GM21737 (cell line): ENCODE measurements around the gene CCL4.
"Not testable (repeated sequence)": the region's sequence is repeated elsewhere in the genome, so short reads cannot be mapped to it uniquely, and the experiment has no call there.

Source experiments
- ATAC-seq: cut with Tn5 transposase; IDR thresholded peaks from one replicate; pipeline ENCODE4 v1.9.1; 2021; ENCODE audit warnings: mild to moderate bottlenecking, moderate library complexity; ENCODE audit not compliant: unreplicated experiment

The CCL4 gene

DNA sequence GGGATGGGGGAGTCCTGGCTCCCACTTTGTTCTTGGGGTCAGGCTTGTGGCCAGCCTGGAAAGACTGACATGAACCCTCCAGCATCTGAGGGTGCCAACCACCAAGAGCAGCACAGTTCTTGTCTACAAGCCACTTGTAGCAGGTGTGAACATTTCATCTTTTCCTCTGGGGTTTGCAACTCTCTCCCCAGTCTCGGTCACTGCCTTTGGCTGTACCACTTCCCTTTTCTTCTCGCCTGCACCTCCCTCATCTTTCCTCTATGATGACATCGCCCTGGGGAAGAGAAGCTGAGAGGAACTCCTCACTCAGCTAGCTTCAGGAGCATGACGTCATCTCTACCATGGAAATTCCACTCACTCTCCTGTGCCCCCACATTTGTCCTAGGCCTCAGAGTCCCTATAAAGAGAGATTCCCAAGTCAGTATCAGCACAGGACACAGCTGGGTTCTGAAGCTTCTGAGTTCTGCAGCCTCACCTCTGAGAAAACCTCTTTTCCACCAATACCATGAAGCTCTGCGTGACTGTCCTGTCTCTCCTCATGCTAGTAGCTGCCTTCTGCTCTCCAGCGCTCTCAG is at the start of gene CCL4:
TSS of gene CCL4 (plus strand) at position 427 of the 575 bp plus-strand sequence. CDS start at position 506, 79 bp downstream.
- peak; percentile 80 for ATAC-seq

- ATAC-seq, result no peak
Observed at GRCh38 chr17:36055171-36055570, 48.5 kb upstream of the CCL4 start.

- ATAC-seq, result no peak
Observed at GRCh38 chr17:36055921-36056520, 47.6 kb upstream of the CCL4 start.

DNA sequence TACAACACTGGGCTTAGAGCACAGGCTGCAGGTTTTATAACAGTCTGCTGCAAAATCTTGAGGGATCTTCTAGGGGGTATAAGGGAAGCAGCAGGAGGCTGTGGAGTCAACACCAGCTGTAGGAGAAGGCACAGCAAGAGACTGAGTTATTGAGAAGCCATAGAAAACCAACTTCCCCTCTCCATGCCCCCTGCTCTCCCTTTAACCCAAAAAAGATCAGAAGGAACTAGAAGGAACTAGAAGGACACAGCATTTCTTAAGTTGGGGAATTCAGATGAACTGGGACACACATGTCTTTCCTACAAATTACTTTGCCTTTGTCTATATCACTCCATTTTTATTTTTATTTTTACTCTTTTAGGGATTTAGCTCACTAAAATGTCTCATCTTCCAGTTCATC is 45.7 kb upstream of the CCL4 start:
- ATAC-seq, result no peak

- ATAC-seq, result no peak
Observed at GRCh38 chr17:36059406-36059805, 44.2 kb upstream of the CCL4 start.

DNA sequence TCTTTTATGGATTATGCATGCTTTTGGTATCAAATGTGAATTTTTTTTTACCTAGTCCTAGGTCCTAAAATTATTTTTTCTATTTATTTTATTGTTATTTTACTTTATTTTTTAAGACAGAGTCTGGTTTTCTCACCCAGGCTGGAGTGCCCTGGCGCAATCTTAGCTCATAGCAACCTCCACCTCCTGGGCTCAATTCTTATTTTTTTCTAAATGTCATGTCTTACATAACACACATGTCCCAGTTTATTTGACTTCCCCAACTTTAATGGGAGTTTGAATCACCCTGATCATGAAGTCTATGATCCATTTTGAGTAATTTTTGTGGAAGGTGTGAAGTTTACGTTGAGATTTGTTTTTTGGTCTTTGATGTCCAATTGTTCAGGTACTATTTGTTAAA is 42.8 kb upstream of the CCL4 start:
- no peak for ATAC-seq

DNA sequence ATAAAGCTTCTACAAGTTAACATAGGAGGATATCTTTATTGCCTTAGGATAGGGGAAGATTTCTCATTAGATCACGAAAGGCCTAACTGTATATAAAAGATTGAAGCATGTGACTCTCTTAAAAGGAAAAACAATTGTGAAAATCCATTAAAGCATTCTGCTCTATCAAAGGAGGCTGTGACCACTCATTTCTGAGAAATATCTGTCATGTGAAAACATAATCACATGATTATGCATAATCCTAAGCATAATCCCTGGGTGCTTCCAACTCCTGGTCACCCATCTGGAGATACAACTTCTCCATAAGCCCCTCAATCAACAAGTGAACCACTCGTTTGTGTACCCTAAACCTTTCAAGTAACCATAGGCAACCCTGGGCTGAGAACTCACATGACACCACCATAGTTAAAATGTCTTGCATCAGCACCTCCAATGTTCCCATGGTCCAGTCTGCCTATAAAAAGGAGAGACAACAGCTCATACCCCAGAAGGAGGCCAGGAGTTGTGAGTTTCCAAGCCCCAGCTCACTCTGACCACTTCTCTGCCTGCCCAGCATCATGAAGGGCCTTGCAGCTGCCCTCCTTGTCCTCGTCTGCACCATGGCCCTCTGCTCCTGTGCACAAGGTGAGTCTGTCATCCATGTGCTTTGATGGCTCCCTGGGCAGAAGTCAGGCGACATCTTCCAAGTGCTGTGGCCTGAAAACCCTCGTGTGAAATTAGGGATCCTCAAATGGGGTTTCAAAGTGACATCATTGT is 39.7 kb upstream of the CCL4 start, which contains the start of gene CCL18:
TSS of gene CCL18 (plus strand) at position 487 of the 756 bp plus-strand sequence. CDS start at position 558, 71 bp downstream.
- ATAC-seq, result no peak

GRCh38 chr17:36066365-36066985 is 37.2 kb upstream of the CCL4 start:
- ATAC-seq, result no peak

DNA sequence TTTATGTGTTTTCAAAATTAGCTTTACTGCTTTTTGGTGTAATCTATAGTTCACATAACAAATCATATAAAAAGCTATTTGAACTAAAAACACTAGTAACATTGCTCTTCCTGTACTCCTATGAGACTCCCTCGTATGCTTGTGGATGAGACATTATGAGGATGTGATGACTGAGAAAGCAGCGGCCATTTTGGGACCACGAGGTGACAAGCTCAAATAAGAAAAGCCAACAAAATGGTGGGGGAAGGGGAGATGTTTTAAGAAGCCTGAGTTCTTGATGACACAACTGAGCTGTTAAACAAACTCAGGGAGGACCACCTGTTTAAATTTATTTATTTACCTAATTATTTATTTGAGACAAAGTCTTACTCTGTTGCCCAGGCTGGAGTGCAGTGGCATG is 35.1 kb upstream of the CCL4 start:
- ATAC-seq, result no peak

GRCh38 chr17:36069136-36069535 is 34.5 kb upstream of the CCL4 start:
- no peak for ATAC-seq

GRCh38 chr17:36070427-36070826 is 33.2 kb upstream of the CCL4 start:
- no peak for ATAC-seq

DNA sequence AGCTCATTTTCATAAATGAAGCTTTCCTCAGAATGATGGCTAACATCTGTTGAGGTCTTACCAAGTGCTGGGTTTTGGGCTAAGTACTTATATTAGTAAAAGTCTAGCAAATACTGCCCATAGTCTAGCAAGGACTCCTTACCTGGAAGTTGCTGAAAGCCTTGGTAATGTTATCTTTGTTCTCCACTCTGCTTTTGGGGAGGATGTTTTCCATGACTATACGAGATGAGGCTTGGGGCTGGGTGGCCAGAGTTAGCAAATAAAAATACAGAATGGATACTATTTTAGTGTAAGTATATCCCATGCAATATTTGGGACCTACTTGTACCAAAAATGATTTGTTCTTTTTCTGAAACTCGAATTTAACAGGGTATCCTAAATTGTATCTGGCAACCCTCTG is 31.9 kb upstream of the CCL4 start:
- ATAC-seq, result no peak

DNA sequence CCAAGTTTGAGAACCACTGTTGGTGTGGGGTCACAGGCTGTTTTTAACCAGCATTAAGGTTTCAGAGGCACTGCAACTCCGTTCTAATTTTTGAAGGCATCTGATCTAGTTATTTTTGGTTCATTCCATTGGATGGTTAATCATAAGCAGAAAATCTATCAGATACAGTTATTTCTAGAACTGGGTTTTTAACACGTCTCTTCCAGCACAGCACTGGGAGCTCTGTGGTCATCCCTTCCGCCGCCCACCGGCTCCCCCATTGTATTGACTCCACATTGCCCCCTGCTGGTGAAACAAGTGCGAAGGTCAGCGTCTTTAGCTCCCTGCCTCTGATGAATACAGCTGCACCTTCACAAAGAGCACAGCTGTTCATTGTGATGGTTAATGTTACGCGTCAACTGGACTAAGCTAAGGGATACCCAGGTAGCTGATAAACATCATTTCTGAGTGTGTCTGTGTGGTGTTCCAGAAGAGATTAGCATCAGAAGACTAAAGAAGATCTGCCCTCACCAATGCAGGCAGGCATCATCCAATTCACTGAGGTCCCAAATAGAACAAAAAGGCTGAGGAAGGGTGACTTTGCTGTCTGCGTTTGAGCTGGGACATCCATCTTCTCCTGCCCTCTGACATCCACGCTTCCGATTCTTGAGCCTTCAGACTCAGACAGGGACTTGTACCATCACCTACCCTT is 31.1 kb upstream of the CCL4 start:
- no peak for ATAC-seq

GRCh38 chr17:36074365-36074764 is 29.3 kb upstream of the CCL4 start:
- no peak for ATAC-seq

- peak; percentile 19 for ATAC-seq
Observed at GRCh38 chr17:36081681-36082471, 21.8 kb upstream of the CCL4 start.

- ATAC-seq, result peak; percentile 40
Observed at GRCh38 chr17:36082482-36083120, 21.0 kb upstream of the CCL4 start.

DNA sequence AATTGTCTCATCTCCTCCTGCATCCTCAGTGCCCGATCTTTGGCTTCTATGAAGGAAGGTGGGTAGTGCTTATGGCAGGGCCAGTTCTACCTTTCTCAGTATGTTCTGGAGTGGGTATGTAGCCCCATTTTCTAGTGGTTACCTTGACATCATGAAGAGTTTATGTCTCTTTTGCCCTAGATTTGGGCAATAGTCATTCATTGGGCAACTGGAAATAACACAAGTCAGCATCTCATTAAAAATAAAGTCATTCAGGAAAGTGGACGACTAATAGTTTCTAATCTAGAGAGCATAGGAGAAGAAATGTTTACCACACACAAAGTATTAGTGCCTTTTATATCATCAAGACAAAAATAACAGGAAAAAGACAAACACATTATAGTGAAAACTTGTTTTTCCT is 19.9 kb upstream of the CCL4 start:
- ATAC-seq, result not testable (repeated sequence)

DNA sequence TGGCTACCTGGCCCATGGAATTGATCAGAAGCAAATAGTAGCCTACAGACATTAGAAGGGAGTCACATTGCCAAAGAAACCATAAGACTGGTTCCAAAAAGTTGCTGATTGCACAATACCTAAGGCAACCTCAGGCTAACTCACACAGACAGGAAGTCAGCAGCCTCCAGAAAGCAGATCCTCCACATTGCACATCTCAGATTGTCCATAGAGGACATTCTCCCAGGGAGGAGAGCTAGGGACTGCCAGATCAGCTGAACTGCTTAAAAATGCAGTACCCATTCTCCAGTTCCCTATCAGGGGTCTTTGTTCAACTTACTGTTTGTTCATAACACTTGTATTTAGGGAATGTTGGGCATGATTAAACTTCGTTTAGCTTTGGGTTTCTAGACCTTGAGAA is 17.9 kb upstream of the CCL4 start:
- no peak for ATAC-seq

GRCh38 chr17:36086791-36087190 is 16.8 kb upstream of the CCL4 start:
- no peak for ATAC-seq

DNA sequence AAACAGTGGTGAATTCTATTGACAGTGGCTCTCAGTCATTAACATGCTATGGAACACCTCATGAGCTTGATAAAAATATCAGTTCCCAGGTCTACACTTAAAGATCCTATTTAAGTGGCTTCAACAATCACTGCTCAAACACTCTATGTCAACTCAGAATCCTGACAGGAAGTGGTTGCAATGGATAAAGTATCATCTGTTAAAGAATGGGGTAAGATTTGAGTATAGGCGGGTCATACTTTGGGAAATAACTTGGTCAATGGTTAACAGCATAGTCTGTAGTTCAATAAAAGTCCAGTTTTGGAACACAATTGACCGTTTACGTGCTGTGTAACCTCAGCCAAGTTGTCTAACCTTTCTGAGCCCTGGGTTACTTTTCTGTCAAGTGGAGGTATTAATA is 16.2 kb upstream of the CCL4 start:
- not testable (repeated sequence) for ATAC-seq
